Fibroblast of upper back skin (primary cell): ENCODE measurements around the gene YPEL3.
"Not testable (repeated sequence)": the region's sequence is repeated elsewhere in the genome, so short reads cannot be mapped to it uniquely, and the experiment has no call there.

Source experiments
- DNase-seq: peaks from one replicate; pipeline ENCODE4 v3.0.0-alpha.2; 2013

Gene YPEL3

GRCh38 chr16:30096105-30096861, at the start of gene YPEL3:
Gene YPEL3, minus strand, starts transcription at chr16:30096213. Its CDS starts 731 bp downstream, at chr16:30095482.
- DNase-seq = peak; percentile 85

- DNase-seq = no peak
Measured at GRCh38 chr16:30145657-30146056, 49.6 kb upstream of the YPEL3 start.

GRCh38 chr16:30144917-30145316, 48.9 kb upstream of the YPEL3 start:
- no peak for DNase-seq

GRCh38 chr16:30144017-30144416, 48.0 kb upstream of the YPEL3 start:
- DNase-seq = no peak

GRCh38 chr16:30143347-30143702, 47.3 kb upstream of the YPEL3 start:
- no peak for DNase-seq

GRCh38 chr16:30142672-30143346, 46.8 kb upstream of the YPEL3 start:
- DNase-seq = no peak

- DNase-seq = no peak
Measured at GRCh38 chr16:30141750-30142149, 45.7 kb upstream of the YPEL3 start.

GRCh38 chr16:30139583-30140481, 43.8 kb upstream of the YPEL3 start:
- DNase-seq = no peak

GRCh38 chr16:30137897-30138296, 41.9 kb upstream of the YPEL3 start:
- no peak for DNase-seq

- DNase-seq = no peak
Measured at GRCh38 chr16:30136971-30137605, 41.1 kb upstream of the YPEL3 start.

GRCh38 chr16:30132591-30132990, 36.6 kb upstream of the YPEL3 start:
- DNase-seq = no peak

- DNase-seq = peak; percentile 44
Measured at GRCh38 chr16:30131869-30132475, 36.0 kb upstream of the YPEL3 start.

- DNase-seq = no peak
Measured at GRCh38 chr16:30127993-30128392, 32.0 kb upstream of the YPEL3 start.

- DNase-seq = not testable (repeated sequence)
Measured at GRCh38 chr16:30125690-30126089, 29.7 kb upstream of the YPEL3 start.

- no peak for DNase-seq
Measured at GRCh38 chr16:30124985-30125379, 29.0 kb upstream of the YPEL3 start.

GRCh38 chr16:30122604-30123160, 26.7 kb upstream of the YPEL3 start:
- DNase-seq = peak; percentile 6

GRCh38 chr16:30121741-30122571, 25.9 kb upstream of the YPEL3 start:
- no peak for DNase-seq

- no peak for DNase-seq
Measured at GRCh38 chr16:30120340-30121105, 24.5 kb upstream of the YPEL3 start.

GRCh38 chr16:30119428-30119827, 23.4 kb upstream of the YPEL3 start:
- DNase-seq = no peak

- no peak for DNase-seq
Measured at GRCh38 chr16:30117768-30118167, 21.8 kb upstream of the YPEL3 start.
